Measurements from ENCODE around the gene CCDC172.

Gene CCDC172

DNA sequence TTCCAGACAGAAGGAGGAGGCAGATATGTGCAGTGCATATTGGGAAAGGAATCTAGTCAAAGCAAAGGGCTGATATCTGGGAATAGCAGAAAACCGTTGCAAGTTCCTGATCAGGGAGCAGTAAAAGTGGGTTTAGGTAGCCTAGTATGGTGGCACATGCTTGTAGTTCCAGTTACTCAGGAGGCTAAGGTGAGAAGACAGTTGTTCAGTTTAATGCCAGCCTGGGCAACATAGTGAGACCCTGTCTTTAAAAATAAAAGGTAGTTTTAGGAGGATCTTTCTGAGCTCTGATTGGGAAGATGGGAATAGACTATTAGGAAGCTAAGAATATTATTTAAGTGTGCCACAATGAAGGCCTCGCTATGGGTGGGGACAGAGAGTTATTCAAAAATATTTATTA is 1.7 kb downstream of the CCDC172 start:
- DNase-seq (ENCODE audit: low read depth), result no peak
- H3K4me3 ChIP-seq (replicated peaks; ENCODE audit: low read depth, low read length), result no peak overlapping the region
- TF ChIP-seq, protein P1, sequence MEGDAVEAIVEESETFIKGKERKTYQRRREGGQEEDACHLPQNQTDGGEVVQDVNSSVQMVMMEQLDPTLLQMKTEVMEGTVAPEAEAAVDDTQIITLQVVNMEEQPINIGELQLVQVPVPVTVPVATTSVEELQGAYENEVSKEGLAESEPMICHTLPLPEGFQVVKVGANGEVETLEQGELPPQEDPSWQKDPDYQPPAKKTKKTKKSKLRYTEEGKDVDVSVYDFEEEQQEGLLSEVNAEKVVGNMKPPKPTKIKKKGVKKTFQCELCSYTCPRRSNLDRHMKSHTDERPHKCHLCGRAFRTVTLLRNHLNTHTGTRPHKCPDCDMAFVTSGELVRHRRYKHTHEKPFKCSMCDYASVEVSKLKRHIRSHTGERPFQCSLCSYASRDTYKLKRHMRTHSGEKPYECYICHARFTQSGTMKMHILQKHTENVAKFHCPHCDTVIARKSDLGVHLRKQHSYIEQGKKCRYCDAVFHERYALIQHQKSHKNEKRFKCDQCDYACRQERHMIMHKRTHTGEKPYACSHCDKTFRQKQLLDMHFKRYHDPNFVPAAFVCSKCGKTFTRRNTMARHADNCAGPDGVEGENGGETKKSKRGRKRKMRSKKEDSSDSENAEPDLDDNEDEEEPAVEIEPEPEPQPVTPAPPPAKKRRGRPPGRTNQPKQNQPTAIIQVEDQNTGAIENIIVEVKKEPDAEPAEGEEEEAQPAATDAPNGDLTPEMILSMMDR (IDR thresholded peaks at IDR 0.05; ENCODE audit: low read length, missing control alignments), result no peak

DNA sequence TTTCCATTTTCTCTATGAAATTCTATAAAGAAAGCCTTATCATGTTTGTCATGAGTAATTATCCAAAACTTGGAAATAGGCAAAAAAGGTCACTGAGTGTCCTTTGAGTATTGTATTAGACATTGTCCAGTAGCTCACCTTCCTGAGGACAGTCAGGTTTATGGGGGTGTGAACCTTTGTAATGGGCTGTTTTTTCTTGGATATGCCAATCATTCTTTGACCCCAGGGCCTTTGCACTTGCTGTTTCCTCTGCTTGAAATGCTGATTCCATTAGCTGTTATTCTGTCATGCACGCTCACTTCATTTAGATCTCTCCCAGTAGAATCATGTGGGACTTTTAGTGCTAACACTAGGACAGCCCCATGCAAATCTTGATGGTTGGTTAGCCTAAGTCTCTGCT is 4.9 kb downstream of the CCDC172 start:
- TF ChIP-seq, protein P1 (IDR thresholded peaks at IDR 0.05; ENCODE audit: low read length, missing control alignments), result no peak
- no peak for DNase-seq (ENCODE audit: low read depth)
- no peak overlapping the region for H3K4me3 ChIP-seq (replicated peaks; ENCODE audit: low read depth, low read length)

DNA sequence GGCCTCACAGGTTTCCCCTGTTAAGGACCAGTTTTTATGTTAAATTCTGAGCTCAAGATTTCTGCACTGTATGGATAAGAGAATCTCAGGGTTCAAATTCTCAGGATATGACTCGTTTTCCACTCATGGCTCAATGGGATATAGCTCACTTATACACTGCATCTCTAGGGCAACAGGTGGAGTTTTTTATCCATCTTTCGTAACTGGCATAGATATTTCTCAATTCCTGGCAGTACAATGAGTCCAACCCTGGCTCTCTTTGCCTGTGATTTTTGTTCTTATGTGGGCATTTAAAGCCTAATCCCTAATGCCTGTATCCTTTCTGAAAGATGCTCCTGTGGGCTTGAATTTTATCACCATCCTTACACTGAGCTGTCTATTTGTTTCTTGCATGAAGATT is 7.6 kb downstream of the CCDC172 start:
- TF ChIP-seq, protein P1 (IDR thresholded peaks at IDR 0.05; ENCODE audit: low read length, missing control alignments), result no peak
- DNase-seq (ENCODE audit: low read depth), result no peak

DNA sequence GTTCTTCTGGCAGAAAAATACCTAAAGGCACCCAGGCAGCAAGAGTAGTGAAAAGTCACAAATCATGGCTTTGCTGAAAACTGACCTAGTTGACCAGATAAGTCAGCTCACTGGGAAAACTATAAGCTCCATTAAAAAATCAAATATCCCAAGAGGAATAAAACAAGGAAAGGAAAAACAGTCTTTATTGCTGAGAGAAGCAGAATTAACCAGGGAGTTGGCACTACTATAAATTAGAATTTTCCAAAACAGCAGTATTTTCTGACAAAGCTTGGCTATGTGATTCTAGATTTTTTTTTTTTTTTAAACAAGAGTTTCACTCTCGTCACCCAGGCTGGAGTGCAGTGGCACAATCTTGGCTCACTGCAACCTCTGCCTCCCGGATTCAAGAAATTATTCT is 12.6 kb downstream of the CCDC172 start:
- no peak for DNase-seq (ENCODE audit: low read depth)
- H3K4me3 ChIP-seq (replicated peaks; ENCODE audit: low read depth, low read length), result no peak overlapping the region
- TF ChIP-seq, protein P1 (IDR thresholded peaks at IDR 0.05; ENCODE audit: low read length, missing control alignments), result no peak

More for the DNA sequence above, 7.6 kb downstream of the CCDC172 start:
- no peak overlapping the region for H3K4me3 ChIP-seq (replicated peaks; ENCODE audit: low read depth, low read length)

DNA sequence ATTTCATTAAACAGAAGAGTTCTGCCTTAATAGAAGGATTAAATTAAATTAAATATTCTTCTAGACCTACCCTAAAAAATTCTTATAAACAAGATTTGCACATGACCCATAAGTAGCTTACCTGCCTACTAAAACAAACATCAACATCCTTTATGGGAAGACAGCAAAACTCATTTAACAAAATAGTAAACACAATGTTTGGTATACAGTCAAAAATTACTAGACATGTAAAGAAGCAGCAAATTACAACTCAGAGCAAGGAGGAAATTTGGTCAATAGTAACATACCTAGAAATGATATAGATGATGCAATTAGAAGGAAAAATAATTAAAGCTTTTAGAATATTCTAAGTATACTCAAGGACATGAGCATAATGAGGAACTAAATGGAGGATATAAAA is 27.9 kb downstream of the CCDC172 start:
- no peak overlapping the region for H3K4me3 ChIP-seq (replicated peaks; ENCODE audit: low read depth, low read length)
- no peak for DNase-seq (ENCODE audit: low read depth)
- TF ChIP-seq, protein P1 (IDR thresholded peaks at IDR 0.05; ENCODE audit: low read length, missing control alignments), result no peak

DNA sequence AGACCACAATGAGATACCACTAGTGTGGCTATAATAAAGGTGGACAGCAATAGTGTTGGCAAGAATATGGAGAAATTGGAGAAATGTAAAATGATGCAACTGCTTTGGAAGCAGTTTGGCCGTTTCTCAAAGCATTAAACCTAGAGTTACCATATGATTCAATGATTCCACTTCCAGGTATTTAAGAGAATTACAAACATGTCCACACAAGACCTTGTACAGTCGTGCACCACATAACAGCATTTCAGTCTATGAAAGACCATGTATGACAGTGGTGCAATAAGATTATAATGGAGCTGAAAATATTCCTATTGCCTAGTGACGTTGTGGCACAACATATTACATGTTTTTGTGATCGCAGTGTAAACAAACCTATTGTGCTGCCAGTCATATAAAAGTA is 29.6 kb downstream of the CCDC172 start:
- TF ChIP-seq, protein P1 (IDR thresholded peaks at IDR 0.05; ENCODE audit: low read length, missing control alignments), result no peak
- DNase-seq (ENCODE audit: low read depth), result no peak
- H3K4me3 ChIP-seq (replicated peaks; ENCODE audit: low read depth, low read length), result no peak overlapping the region

DNA sequence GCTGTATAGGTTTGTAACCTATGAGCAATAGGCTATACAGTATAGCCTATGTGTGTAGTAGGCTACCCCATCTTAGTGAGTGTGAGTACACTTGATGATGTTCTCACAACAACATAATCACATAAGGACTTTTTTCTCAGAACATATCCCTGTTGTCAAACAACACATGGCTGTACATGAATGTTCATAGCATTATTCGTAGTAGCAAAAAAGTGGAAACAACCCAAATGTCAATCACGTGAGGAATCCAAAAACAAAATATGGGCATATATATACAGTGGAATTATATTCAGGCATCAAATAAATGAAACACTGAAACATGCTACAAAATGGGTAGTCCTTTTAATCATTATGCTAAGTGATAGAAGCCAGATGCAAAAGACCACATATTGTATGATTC is 31.1 kb downstream of the CCDC172 start:
- TF ChIP-seq, protein P1 (IDR thresholded peaks at IDR 0.05; ENCODE audit: low read length, missing control alignments), result no peak
- DNase-seq (ENCODE audit: low read depth), result no peak
- no peak overlapping the region for H3K4me3 ChIP-seq (replicated peaks; ENCODE audit: low read depth, low read length)

Measured in fibroblast of pulmonary artery (primary cell).